Ishikawa (cell line): ENCODE results near the gene GRID2.

Source experiments
- CEBPB ChIP-seq: IDR thresholded peaks from 2 replicates; pipeline ENCODE4 v1.6.1; 2012
- CREB1 ChIP-seq: IDR thresholded peaks from 2 replicates; pipeline ENCODE4 v1.6.1; 2012; ENCODE audit warnings: low read depth
- EGR1 ChIP-seq: IDR thresholded peaks from 2 replicates; pipeline ENCODE4 v1.6.1; 2012
- EP300 ChIP-seq: IDR thresholded peaks from 2 replicates; pipeline ENCODE4 v1.6.1; 2012; ENCODE audit warnings: borderline replicate concordance
- FOXM1 ChIP-seq: IDR thresholded peaks from 2 replicates; pipeline ENCODE4 v1.6.1; 2012; ENCODE audit warnings: low read depth, borderline replicate concordance
- MAX ChIP-seq: IDR thresholded peaks from 2 replicates; pipeline ENCODE4 v1.6.1; 2012
- RAD21 ChIP-seq: IDR thresholded peaks from 2 replicates; pipeline ENCODE4 v1.6.1; 2012; ENCODE audit warnings: low read depth
- TAF1 ChIP-seq: IDR thresholded peaks from 2 replicates; pipeline ENCODE4 v1.6.1; 2012; ENCODE audit warnings: low read depth, mild to moderate bottlenecking
- TEAD4 ChIP-seq: IDR thresholded peaks from 2 replicates; pipeline ENCODE4 v1.6.1; 2012
- YY1 ChIP-seq: IDR thresholded peaks from 2 replicates; pipeline ENCODE4 v1.6.1; 2012; ENCODE audit warnings: low read depth
- ZBTB7A ChIP-seq: IDR thresholded peaks from 2 replicates; pipeline ENCODE4 v1.6.1; 2012; ENCODE audit warnings: low read depth

- TF ChIP-seq RAD21 (no peak), MAX (no peak), TEAD4 (no peak), EP300 (no peak), CREB1 (no peak), ZBTB7A (no peak), EGR1 (no peak), CEBPB (no peak), FOXM1 (no peak), TAF1 (no peak), YY1 (no peak)
Observed at GRCh38 chr4:93319041-93319440, 1015.3 kb downstream of the GRID2 start.
